ENCODE measurements around the gene FSD1L.

DNA sequence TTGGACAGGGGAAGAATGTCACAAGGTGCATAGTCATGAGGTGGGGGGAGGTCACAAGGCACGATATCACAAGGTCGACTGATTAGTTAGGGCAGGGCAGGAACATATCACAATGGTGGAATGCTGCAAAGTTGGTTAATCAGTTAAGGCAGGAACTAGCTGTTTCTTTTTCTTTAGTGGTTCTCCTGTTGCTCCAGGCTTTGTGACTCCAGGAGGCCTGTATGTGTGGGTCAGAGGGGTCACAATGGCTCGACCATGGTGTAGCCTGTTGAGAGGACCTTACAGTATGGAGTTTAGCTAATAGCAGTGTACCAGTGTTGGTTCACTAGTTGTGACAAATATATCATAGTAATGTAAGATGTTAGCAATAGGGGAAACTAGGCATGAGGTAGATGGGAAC is 12.4 kb upstream of the FSD1L start:
- no peak for TF ChIP-seq EP300 (IDR thresholded peaks at IDR 0.05)
- TF ChIP-seq POLR2A (IDR thresholded peaks at IDR 0.05), result no peak
